Transverse colon (tissue), 4 donors: ENCODE measurements around the gene NSL1. TPM values are rescaled to one million over a fixed set of nuclear protein-coding genes. Genes with fewer than 3 reads are reported as not detected.

Experiments used
- DNase-seq: peaks from one replicate; pipeline ENCODE4 v3.0.0-alpha.2; 2019
- H3K27ac ChIP-seq, 4 donors: fragments of 200-600 bp; sonication (generic); 2 replicates each; pipeline ENCODE4 v1.5.1; 2016 to 2018; ENCODE audit warnings: inconsistent platforms in 4 of 4
- H3K27me3 ChIP-seq: fragments of 200-600 bp; sonication (generic); 2 replicates; pipeline ENCODE4 v1.5.1; 2017; ENCODE audit warnings: inconsistent platforms
- H3K36me3 ChIP-seq, 4 donors: fragments of 200-600 bp; sonication (generic); 2 replicates each; pipeline ENCODE4 v1.5.1; 2017 to 2019; ENCODE audit warnings: inconsistent platforms in 4 of 4
- H3K4me1 ChIP-seq, 4 donors: fragments of 200-600 bp; sonication (generic); 2 replicates each; pipeline ENCODE4 v1.5.1; 2017 to 2020; ENCODE audit warnings: inconsistent platforms in 4 of 4
- H3K4me3 ChIP-seq, 4 donors: fragments of 200-600 bp; sonication (generic); 1 replicate in 1 of 4; 2 replicates in 3 of 4; pipeline versions ENCODE4 v1.5.1 to v1.6.1; 2017 to 2019; ENCODE audit warnings: inconsistent platforms in 4 of 4
- H3K9me3 ChIP-seq, 2 donors: fragments of 200-600 bp; sonication (generic); 2 replicates each; pipeline ENCODE4 v1.5.1; 2017 to 2019; ENCODE audit warnings: inconsistent platforms in 2 of 2
- EP300 ChIP-seq: sonication (generic); formaldehyde crosslinking; IDR thresholded peaks from one replicate; pipeline ENCODE4 v1.6.1; 2017; ENCODE audit warnings: antibody characterized with exemption, low read depth
- POLR2A ChIP-seq: fragments of 450-650 bp; IDR thresholded peaks from one replicate; pipeline ENCODE4 v1.6.1; 2016; ENCODE audit warnings: antibody characterized with exemption, mild to moderate bottlenecking, moderate library complexity
- POLR2AphosphoS5 ChIP-seq, 3 donors: sonication (generic); formaldehyde crosslinking; IDR thresholded peaks; one replicate each; pipeline ENCODE4 v1.6.1; 2016; ENCODE audit warnings: antibody characterized with exemption in 3 of 3
- WGBS, 2 donors: methylation state at CpG; one replicate each; pipeline ENCODE4 v1.1.5; 2018; ENCODE audit warnings: low coverage in 1 of 2; 5-methylcytosine and 5-hydroxymethylcytosine counted together
- in situ Hi-C, 4 donors: fragments of 200-750 bp; cut with MboI; loops; one replicate each; pipeline versions ENCODE4 v1.15.0 to v1.15.1; 2017; ENCODE audit warnings: low sequenced_read_pairs in 3 of 4, low pct_ligation_motif_present in 1 of 4, low pct_unique_long_range_greater_than_20kb in 1 of 4
- intact Hi-C: fragments of 100-400 bp; cut with DNase I; formaldehyde crosslinking; loops from one replicate; pipeline ENCODE4 v1.15.1; 2023; ENCODE audit warnings: low total_unique reads
- total RNA-seq, 4 donors: library from RNA; depleted of rRNA; stranded (reverse); fragments of >200 nt; gene quantifications; one replicate each; pipeline ENCODE4 v1.1.0, GENCODE V29; 2016
- TF ChIP-seq, protein P1 (sequence below), 5 experiments: fragments of 200-600 bp in 3 of 5; fragments of 450-650 bp in 2 of 5; sonication (generic) in 3 of 5; IDR thresholded peaks; 1 replicate in 2 of 5; 2 replicates in 3 of 5; pipeline ENCODE4 v1.5.1; 2016 to 2017; ENCODE audit warnings: antibody characterized with exemption in 5 of 5, inconsistent platforms in 3 of 5, mild to moderate bottlenecking in 2 of 5, moderate library complexity in 1 of 5

The NSL1 gene
- total RNA-seq, 4 donors from 2014 or later, result 4.2 to 33.7 (median 28.4) TPM

- no peak for TF ChIP-seq EP300
- no peak for TF ChIP-seq POLR2AphosphoS5 (IDR thresholded peaks at IDR 0.05)
- no peak for TF ChIP-seq POLR2A
- TF ChIP-seq, protein P1, sequence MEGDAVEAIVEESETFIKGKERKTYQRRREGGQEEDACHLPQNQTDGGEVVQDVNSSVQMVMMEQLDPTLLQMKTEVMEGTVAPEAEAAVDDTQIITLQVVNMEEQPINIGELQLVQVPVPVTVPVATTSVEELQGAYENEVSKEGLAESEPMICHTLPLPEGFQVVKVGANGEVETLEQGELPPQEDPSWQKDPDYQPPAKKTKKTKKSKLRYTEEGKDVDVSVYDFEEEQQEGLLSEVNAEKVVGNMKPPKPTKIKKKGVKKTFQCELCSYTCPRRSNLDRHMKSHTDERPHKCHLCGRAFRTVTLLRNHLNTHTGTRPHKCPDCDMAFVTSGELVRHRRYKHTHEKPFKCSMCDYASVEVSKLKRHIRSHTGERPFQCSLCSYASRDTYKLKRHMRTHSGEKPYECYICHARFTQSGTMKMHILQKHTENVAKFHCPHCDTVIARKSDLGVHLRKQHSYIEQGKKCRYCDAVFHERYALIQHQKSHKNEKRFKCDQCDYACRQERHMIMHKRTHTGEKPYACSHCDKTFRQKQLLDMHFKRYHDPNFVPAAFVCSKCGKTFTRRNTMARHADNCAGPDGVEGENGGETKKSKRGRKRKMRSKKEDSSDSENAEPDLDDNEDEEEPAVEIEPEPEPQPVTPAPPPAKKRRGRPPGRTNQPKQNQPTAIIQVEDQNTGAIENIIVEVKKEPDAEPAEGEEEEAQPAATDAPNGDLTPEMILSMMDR (IDR thresholded peaks at IDR 0.05), result no peak
- H3K27me3 ChIP-seq, result peaks cover 29% of the 10 kb centered on the region
- H3K9me3 ChIP-seq, result no peaks in the 10 kb centered on the region
- H3K4me1 ChIP-seq, result peaks cover 0 to 10% (median 0%) of the 10 kb centered on the region in 4 donors
- WGBS, 2 donors, result 59 to 71% methylated on average over 1 to 9 of the region's 9 CpGs
- no peak for DNase-seq
- no peak overlapping the region for H3K27ac ChIP-seq
- no peak overlapping the region for H3K4me3 ChIP-seq
- no peaks in the 10 kb centered on the region for H3K36me3 ChIP-seq
- in situ Hi-C loops, result no loop called here
- intact Hi-C loops, result no loop called here
Observed at GRCh38 chr1:212721388-212722247, 70.0 kb downstream of the NSL1 start.

- no peak overlapping the region for H3K4me3 ChIP-seq
- no peaks in the 10 kb centered on the region for H3K9me3 ChIP-seq
- DNase-seq, result no peak
- intact Hi-C loops (no loop called here), in situ Hi-C loops (no loop called here)
- TF ChIP-seq EP300, result no peak
- TF ChIP-seq, protein P1 (IDR thresholded peaks at IDR 0.05), result no peak
- no peak for TF ChIP-seq POLR2AphosphoS5 (IDR thresholded peaks at IDR 0.05)
- no peak for TF ChIP-seq POLR2A
- peaks cover 44% of the 10 kb centered on the region for H3K27me3 ChIP-seq
- H3K27ac ChIP-seq, result no peak overlapping the region
- no peaks in the 10 kb centered on the region for H3K36me3 ChIP-seq
- WGBS, 2 donors, result 97 to 100% methylated on average over 2 of the region's 2 CpGs
- peaks cover 0 to 10% (median 0%) of the 10 kb centered on the region in 4 donors for H3K4me1 ChIP-seq
Observed at GRCh38 chr1:212719633-212720032, 71.9 kb downstream of the NSL1 start.

GRCh38 chr1:212718499-212718898 lies 73.1 kb downstream of the NSL1 start:
- TF ChIP-seq, protein P1 (IDR thresholded peaks at IDR 0.05), result no peak
- no peak for TF ChIP-seq POLR2A
- no peak for TF ChIP-seq EP300
- no peak for TF ChIP-seq POLR2AphosphoS5 (IDR thresholded peaks at IDR 0.05)
- Histone ChIP-seq H3K4me1 (peaks cover 0 to 10% (median 0%) of the 10 kb centered on the region in 4 donors), H3K27me3 (peaks cover 56% of the 10 kb centered on the region), H3K4me3 (no peak overlapping the region), H3K9me3 (no peaks in the 10 kb centered on the region), H3K27ac (no peak overlapping the region), H3K36me3 (no peaks in the 10 kb centered on the region)
- DNase-seq, result no peak
- intact Hi-C loops, result no loop called here
- 21 to 33% methylated on average over 3 to 4 of the region's 4 CpGs for WGBS, 2 donors
- in situ Hi-C loops, result no loop called here

- in situ Hi-C loops, result no loop called here
- intact Hi-C loops, result no loop called here
- H3K27ac ChIP-seq, result no peak overlapping the region
- H3K27me3 ChIP-seq, result peaks cover 67% of the 10 kb centered on the region
- no peak for DNase-seq
- H3K4me3 ChIP-seq, result no peak overlapping the region
- H3K36me3 ChIP-seq, result no peaks in the 10 kb centered on the region
- 17 to 36% methylated on average over 1 of the region's 1 CpG for WGBS, 2 donors
- H3K4me1 ChIP-seq, result peaks cover 0 to 3% (median 0%) of the 10 kb centered on the region in 4 donors
- no peaks in the 10 kb centered on the region for H3K9me3 ChIP-seq
- no peak for TF ChIP-seq EP300
- TF ChIP-seq POLR2A, result no peak
- no peak for TF ChIP-seq POLR2AphosphoS5 (IDR thresholded peaks at IDR 0.05)
- TF ChIP-seq, protein P1 (IDR thresholded peaks at IDR 0.05), result no peak
Observed at GRCh38 chr1:212716161-212716560, 75.4 kb downstream of the NSL1 start.
